ENCODE data around the gene SLC1A3.

- TF ChIP-seq CTCF (conservative IDR thresholded peaks at IDR 0.05; ENCODE audit: low read depth, low read length) (peak; percentile 36), EZH2 (IDR thresholded peaks at IDR 0.05; ENCODE audit: borderline replicate concordance, low read depth, low read length, poor library complexity, severe bottlenecking) (no peak)
Observed at GRCh38 chr5:36708996-36709395, 102.6 kb downstream of the SLC1A3 start.

All from A673 (cell line).